Measurements from ENCODE around the gene ITGB5. TPM values are rescaled to one million over a fixed set of nuclear protein-coding genes. Genes with fewer than 3 reads are reported as not detected.

The ITGB5 gene
- total RNA-seq, 2 experiments from 2014 or later: 0.47 to 0.85 TPM

- Mint-ChIP-seq H3K36me3 (ENCODE audit: low read depth) (no peaks in the 10 kb centered on the region), H3K9me3 (no peaks in the 10 kb centered on the region), H3K4me1 (ENCODE audit: low read depth) (peaks cover 2% of the 10 kb centered on the region), H3K27ac (no peak overlapping the region), H3K27me3 (peaks cover 12% of the 10 kb centered on the region), H3K4me3 (no peak overlapping the region)
- TF ChIP-seq CTCF (IDR thresholded peaks at IDR 0.05): no peak
- Histone ChIP-seq H3K27me3 (ENCODE audit: control insufficient read depth in 1 of 2, insufficient read depth in 2 of 2, low read length in 2 of 2) (no peaks in the 10 kb centered on the region), H3K9me3 (ENCODE audit: control insufficient read depth in 1 of 2, insufficient read depth in 1 of 2, low read length in 2 of 2) (no peaks in the 10 kb centered on the region), H3K27ac (ENCODE audit: low read depth in 1 of 2, low read length in 2 of 2) (no peak overlapping the region), H3K4me3 (ENCODE audit: low read length) (no peak overlapping the region), H3K4me1 (ENCODE audit: insufficient read depth, low read length) (peaks cover 2% of the 10 kb centered on the region), H3K36me3 (ENCODE audit: insufficient read depth, low read length) (no peaks in the 10 kb centered on the region)
- DNase-seq (no peak), ATAC-seq (ENCODE audit: poor library complexity) (no peak)
- ChIA-PET POLR2A (no interaction called here), CTCF (no interaction called here)
- intact Hi-C loops (cut with DNase I, micrococcal nuclease): loop anchor here in 1 of 2 experiments (10.0 kb wide), 1 partner anchor 818 kb away; no protein-coding TSS in a partner anchor
Observed at GRCh38 chr3:124766113-124767095, 120.8 kb downstream of the ITGB5 start.

GRCh38 chr3:124765197-124765840 lies 121.8 kb downstream of the ITGB5 start:
- intact Hi-C loops (cut with DNase I, micrococcal nuclease): loop anchor here in 1 of 2 experiments (10.0 kb wide), 1 partner anchor 819 kb away; no protein-coding TSS in a partner anchor
- ChIA-PET POLR2A (no interaction called here), CTCF (no interaction called here)
- no peaks in the 10 kb centered on the region for H3K36me3 Mint-ChIP-seq (ENCODE audit: low read depth)
- no peak overlapping the region for H3K4me3 ChIP-seq (ENCODE audit: low read length)
- no peak overlapping the region for H3K27ac ChIP-seq (ENCODE audit: low read depth in 1 of 2, low read length in 2 of 2)
- H3K4me1 ChIP-seq (ENCODE audit: insufficient read depth, low read length): peaks cover 6% of the 10 kb centered on the region
- H3K27me3 Mint-ChIP-seq: peaks cover 7% of the 10 kb centered on the region
- no peaks in the 10 kb centered on the region for H3K36me3 ChIP-seq (ENCODE audit: insufficient read depth, low read length)
- H3K9me3 Mint-ChIP-seq: no peaks in the 10 kb centered on the region
- DNase-seq (no peak), ATAC-seq (ENCODE audit: poor library complexity) (no peak)
- H3K4me3 Mint-ChIP-seq: no peak overlapping the region
- no peak overlapping the region for H3K27ac Mint-ChIP-seq
- TF ChIP-seq CTCF (IDR thresholded peaks at IDR 0.05): no peak
- H3K4me1 Mint-ChIP-seq (ENCODE audit: low read depth): peaks cover 6% of the 10 kb centered on the region
- no peaks in the 10 kb centered on the region for H3K27me3 ChIP-seq (ENCODE audit: control insufficient read depth in 1 of 2, insufficient read depth in 2 of 2, low read length in 2 of 2)
- no peaks in the 10 kb centered on the region for H3K9me3 ChIP-seq (ENCODE audit: control insufficient read depth in 1 of 2, insufficient read depth in 1 of 2, low read length in 2 of 2)

- ChIA-PET CTCF (no interaction called here), POLR2A (no interaction called here)
- DNase-seq (no peak), ATAC-seq (ENCODE audit: poor library complexity) (no peak)
- Mint-ChIP-seq H3K4me1 (ENCODE audit: low read depth) (peaks cover 6% of the 10 kb centered on the region), H3K27me3 (peaks cover 2% of the 10 kb centered on the region), H3K36me3 (ENCODE audit: low read depth) (no peaks in the 10 kb centered on the region), H3K27ac (no peak overlapping the region), H3K4me3 (no peak overlapping the region), H3K9me3 (no peaks in the 10 kb centered on the region)
- Histone ChIP-seq H3K4me1 (ENCODE audit: insufficient read depth, low read length) (peaks cover 6% of the 10 kb centered on the region), H3K27ac (ENCODE audit: low read depth in 1 of 2, low read length in 2 of 2) (no peak overlapping the region), H3K36me3 (ENCODE audit: insufficient read depth, low read length) (no peaks in the 10 kb centered on the region), H3K4me3 (ENCODE audit: low read length) (no peak overlapping the region), H3K9me3 (ENCODE audit: control insufficient read depth in 1 of 2, insufficient read depth in 1 of 2, low read length in 2 of 2) (no peaks in the 10 kb centered on the region), H3K27me3 (ENCODE audit: control insufficient read depth in 1 of 2, insufficient read depth in 2 of 2, low read length in 2 of 2) (no peaks in the 10 kb centered on the region)
- no peak for TF ChIP-seq CTCF (IDR thresholded peaks at IDR 0.05)
- intact Hi-C loops (cut with DNase I, micrococcal nuclease): loop anchor here in 1 of 2 experiments (10.0 kb wide), 1 partner anchor 820 kb away; no protein-coding TSS in a partner anchor
Observed at GRCh38 chr3:124764746-124765145, 122.4 kb downstream of the ITGB5 start.

Measured in CD4-positive, alpha-beta T cell (primary cell).